H9 (cell line): ENCODE data around the gene CYP27B1. TPM values are rescaled to one million over a fixed set of nuclear protein-coding genes. Genes with fewer than 3 reads are reported as not detected.

Source experiments
- DNase-seq: peaks from one replicate; pipeline ENCODE4 v3.0.0-alpha.2; 2017
- H2AFZ ChIP-seq: one replicate; pipeline ENCODE4 v1.6.1; 2013; ENCODE audit warnings: mild to moderate bottlenecking, low read length, control low read depth, moderate library complexity
- H2AK5ac ChIP-seq: 2 replicates; pipeline ENCODE4 v1.6.1; 2013; ENCODE audit warnings: low read length, control low read depth, mixed read lengths; ENCODE audit not compliant: insufficient read length
- H2BK120ac ChIP-seq: one replicate; pipeline ENCODE4 v1.6.1; 2013; ENCODE audit warnings: low read depth, mild to moderate bottlenecking, low read length, control low read depth, inconsistent platforms; ENCODE audit not compliant: poor library complexity, severe bottlenecking
- H2BK12ac ChIP-seq: 2 replicates; pipeline ENCODE4 v1.6.1; 2013; ENCODE audit warnings: low read length, control low read depth, mixed read lengths, low read depth; ENCODE audit not compliant: insufficient read length
- H2BK15ac ChIP-seq: 2 replicates; pipeline ENCODE4 v1.6.1; 2013; ENCODE audit warnings: low read depth, low read length, control low read depth
- H2BK20ac ChIP-seq: one replicate; pipeline ENCODE4 v1.6.1; 2013; ENCODE audit warnings: low read depth, mild to moderate bottlenecking, low read length, control low read depth, inconsistent platforms; ENCODE audit not compliant: poor library complexity, severe bottlenecking
- H2BK5ac ChIP-seq: 2 replicates; pipeline ENCODE4 v1.6.1; 2013; ENCODE audit warnings: low read length, control low read depth, mixed read lengths; ENCODE audit not compliant: insufficient read length
- H3K14ac ChIP-seq: 2 replicates; pipeline ENCODE4 v1.6.1; 2013; ENCODE audit warnings: low read length, control low read depth; ENCODE audit not compliant: insufficient read depth
- H3K18ac ChIP-seq: 2 replicates; pipeline ENCODE4 v1.6.1; 2013; ENCODE audit warnings: low read depth, mild to moderate bottlenecking, mixed read lengths, low read length, control low read depth; ENCODE audit not compliant: insufficient read length
- H3K23ac ChIP-seq: 2 replicates; pipeline ENCODE4 v1.6.1; 2013; ENCODE audit warnings: low read length, control low read depth, mixed read lengths, low read depth; ENCODE audit not compliant: insufficient read length
- H3K23me2 ChIP-seq: 2 replicates; pipeline ENCODE4 v1.6.1; 2013; ENCODE audit warnings: low read depth, mild to moderate bottlenecking, mixed read lengths, low read length, control low read depth; ENCODE audit not compliant: insufficient read length, poor library complexity, severe bottlenecking
- H3K27ac ChIP-seq: 2 replicates; pipeline ENCODE4 v1.5.1; 2013; ENCODE audit warnings: low read length, control low read depth, mixed read lengths, low read depth; ENCODE audit not compliant: insufficient read length
- H3K27me3 ChIP-seq: 2 replicates; pipeline ENCODE4 v1.6.1; 2013; ENCODE audit warnings: low read length, control low read depth, inconsistent platforms; ENCODE audit not compliant: insufficient read depth
- H3K4ac ChIP-seq: 2 replicates; pipeline ENCODE4 v1.6.1; 2013; ENCODE audit warnings: low read depth, mild to moderate bottlenecking, control low read depth, inconsistent platforms, low read length, moderate library complexity
- H3K4me1 ChIP-seq: 2 replicates; pipeline ENCODE4 v1.6.1; 2013; ENCODE audit warnings: low read length, control low read depth, inconsistent platforms; ENCODE audit not compliant: insufficient read depth
- H3K4me2 ChIP-seq: 2 replicates; pipeline ENCODE4 v1.6.1; 2013; ENCODE audit warnings: low read length, control low read depth, mixed read lengths; ENCODE audit not compliant: insufficient read length, insufficient read depth
- H3K56ac ChIP-seq: 2 replicates; pipeline ENCODE4 v1.6.1; 2013; ENCODE audit warnings: low read depth, mild to moderate bottlenecking, mixed read lengths, low read length, control low read depth; ENCODE audit not compliant: insufficient read length
- H3K79me1 ChIP-seq: 2 replicates; pipeline ENCODE4 v1.6.1; 2013; ENCODE audit warnings: low read depth, mild to moderate bottlenecking, moderate library complexity, low read length, control low read depth, inconsistent platforms; ENCODE audit not compliant: insufficient read depth, poor library complexity, severe bottlenecking
- H3K79me2 ChIP-seq: 2 replicates; pipeline ENCODE4 v1.6.1; 2013; ENCODE audit warnings: low read length, control low read depth, inconsistent platforms; ENCODE audit not compliant: insufficient read depth
- H3K9ac ChIP-seq: 2 replicates; pipeline ENCODE4 v1.6.1; 2013; ENCODE audit warnings: low read length, control low read depth, mixed read lengths; ENCODE audit not compliant: insufficient read length; ENCODE audit errors: extremely low read depth
- H3K9me3 ChIP-seq: one replicate; pipeline ENCODE4 v1.6.1; 2013; ENCODE audit warnings: low read depth, low read length, inconsistent platforms; ENCODE audit not compliant: control insufficient read depth
- H3T11ph ChIP-seq: one replicate; pipeline ENCODE4 v1.6.1; 2013; ENCODE audit warnings: mild to moderate bottlenecking, low read length, control low read depth, inconsistent platforms
- H4K20me1 ChIP-seq: one replicate; pipeline ENCODE4 v1.6.1; 2013; ENCODE audit not compliant: control insufficient read depth, insufficient read length, insufficient read depth
- H4K5ac ChIP-seq: 2 replicates; pipeline ENCODE4 v1.6.1; 2013; ENCODE audit warnings: low read depth, mild to moderate bottlenecking, mixed read lengths, low read length, control low read depth; ENCODE audit not compliant: insufficient read length
- H4K8ac ChIP-seq: replicated peaks from 2 replicates; pipeline ENCODE4 v1.6.1; 2013; ENCODE audit warnings: low read length, control low read depth, mixed read lengths, low read depth; ENCODE audit not compliant: insufficient read length
- H4K91ac ChIP-seq: 2 replicates; pipeline ENCODE4 v1.6.1; 2013; ENCODE audit warnings: low read depth, mild to moderate bottlenecking, moderate library complexity, mixed read lengths, low read length, control low read depth; ENCODE audit not compliant: insufficient read length
- H3K27ac Mint-ChIP-seq, 3 experiments: 2 replicates in 2 of 3; 3 replicates in 1 of 3; pipeline ENCODE4 v1.8.0; 2020 to 2021; ENCODE audit warnings: mixed read lengths in 3 of 3, mild to moderate bottlenecking in 1 of 3, moderate library complexity in 1 of 3
- H3K27me3 Mint-ChIP-seq: 2 replicates; pipeline ENCODE4 v1.8.0; 2021; ENCODE audit warnings: low read depth, mild to moderate bottlenecking, moderate library complexity, mixed read lengths
- H3K36me3 Mint-ChIP-seq, 3 experiments: 2 replicates in 2 of 3; 3 replicates in 1 of 3; pipeline ENCODE4 v1.8.0; 2020 to 2021; ENCODE audit warnings: low read depth in 3 of 3, mixed read lengths in 3 of 3; ENCODE audit not compliant: insufficient read depth in 1 of 3
- H3K4me1 Mint-ChIP-seq, 2 experiments: 2 replicates each; pipeline ENCODE4 v1.8.0; 2020; ENCODE audit warnings: mixed read lengths in 2 of 2
- H3K4me3 Mint-ChIP-seq, 2 experiments: 2 replicates in 1 of 2; 3 replicates in 1 of 2; pipeline ENCODE4 v1.8.0; 2020 to 2021; ENCODE audit warnings: mild to moderate bottlenecking in 2 of 2, mixed read lengths in 2 of 2, moderate library complexity in 1 of 2
- H3K9me3 Mint-ChIP-seq, 2 experiments: 2 replicates in 1 of 2; 3 replicates in 1 of 2; pipeline ENCODE4 v1.8.0; 2020; ENCODE audit warnings: mild to moderate bottlenecking in 2 of 2, mixed read lengths in 2 of 2, moderate library complexity in 1 of 2
- WGBS: extraction: QIAGEN DNeasy Blood & Tissue Kit; methylation state at CpG from one replicate; pipeline ENCODE4 v1.1.7; 2013; ENCODE audit warnings: missing lambda C conversion rate, low lambda C conversion rate, mixed read lengths; ENCODE audit not compliant: insufficient read length; ENCODE audit errors: extremely low coverage; 5-methylcytosine and 5-hydroxymethylcytosine counted together
- total RNA-seq: library from RNA; stranded (reverse); gene quantifications from 2 replicates; pipeline ENCODE4 v1.2.1, GENCODE V29; 2021
- TF ChIP-seq, protein P1 (sequence below): fragments of 200-600 bp; sonication (generic); conservative IDR thresholded peaks from 3 replicates; pipeline ENCODE4 v1.8.0; 2021; ENCODE audit warnings: antibody characterized with exemption, mild to moderate bottlenecking

The CYP27B1 gene
- total RNA-seq, 1 experiment from 2014 or later: 6.1 TPM

DNA sequence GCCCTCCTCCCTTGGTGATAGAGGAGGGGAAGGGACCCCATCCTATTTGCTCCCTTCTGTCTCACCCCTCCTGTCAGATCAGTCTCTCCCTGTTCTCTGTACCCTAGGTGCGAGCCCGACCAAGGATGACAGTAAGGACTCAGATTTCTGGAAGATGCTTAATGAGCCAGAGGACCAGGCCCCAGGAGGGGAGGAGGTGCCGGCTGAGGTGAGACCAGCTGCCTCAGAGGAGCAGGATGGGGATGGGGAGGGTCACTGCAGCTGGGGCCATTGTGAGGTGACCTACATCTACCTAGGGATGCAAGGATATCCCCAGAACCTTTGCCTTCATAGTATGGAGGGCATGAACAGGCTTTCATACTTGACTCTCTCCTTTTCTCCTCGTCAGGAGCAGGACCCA, 50.6 kb downstream of the CYP27B1 start:
- Histone ChIP-seq H3K27ac (no peak overlapping the region), H2BK20ac (no peak overlapping the region)
- peaks cover 19 to 55% (median 28%) of the 10 kb centered on the region in 3 experiments for H3K36me3 Mint-ChIP-seq

More for the DNA sequence above, 50.6 kb downstream of the CYP27B1 start:
- H3K56ac ChIP-seq: no peak overlapping the region
- no peak overlapping the region for H2BK5ac ChIP-seq
- H2BK15ac ChIP-seq: no peak overlapping the region
- H3K4me1 Mint-ChIP-seq: no peaks in the 10 kb centered on the region
- TF ChIP-seq, protein P1, sequence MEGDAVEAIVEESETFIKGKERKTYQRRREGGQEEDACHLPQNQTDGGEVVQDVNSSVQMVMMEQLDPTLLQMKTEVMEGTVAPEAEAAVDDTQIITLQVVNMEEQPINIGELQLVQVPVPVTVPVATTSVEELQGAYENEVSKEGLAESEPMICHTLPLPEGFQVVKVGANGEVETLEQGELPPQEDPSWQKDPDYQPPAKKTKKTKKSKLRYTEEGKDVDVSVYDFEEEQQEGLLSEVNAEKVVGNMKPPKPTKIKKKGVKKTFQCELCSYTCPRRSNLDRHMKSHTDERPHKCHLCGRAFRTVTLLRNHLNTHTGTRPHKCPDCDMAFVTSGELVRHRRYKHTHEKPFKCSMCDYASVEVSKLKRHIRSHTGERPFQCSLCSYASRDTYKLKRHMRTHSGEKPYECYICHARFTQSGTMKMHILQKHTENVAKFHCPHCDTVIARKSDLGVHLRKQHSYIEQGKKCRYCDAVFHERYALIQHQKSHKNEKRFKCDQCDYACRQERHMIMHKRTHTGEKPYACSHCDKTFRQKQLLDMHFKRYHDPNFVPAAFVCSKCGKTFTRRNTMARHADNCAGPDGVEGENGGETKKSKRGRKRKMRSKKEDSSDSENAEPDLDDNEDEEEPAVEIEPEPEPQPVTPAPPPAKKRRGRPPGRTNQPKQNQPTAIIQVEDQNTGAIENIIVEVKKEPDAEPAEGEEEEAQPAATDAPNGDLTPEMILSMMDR: no peak
- H3K4ac ChIP-seq: no peak overlapping the region
- WGBS: no CpG with 5 or more reads among the region's 4 CpGs
- H3K27me3 Mint-ChIP-seq: no peaks in the 10 kb centered on the region
- no peak overlapping the region for H3K18ac ChIP-seq
- DNase-seq: no peak
- H3K9me3 ChIP-seq: no peaks in the 10 kb centered on the region
- no peak overlapping the region for H2BK120ac ChIP-seq
- H3K14ac ChIP-seq: no peak overlapping the region
- H3K4me2 ChIP-seq: no peak overlapping the region
- no peak overlapping the region for H2AFZ ChIP-seq
- H3K23me2 ChIP-seq: no peaks in the 10 kb centered on the region
- no peak overlapping the region for H3K9ac ChIP-seq
- H3K27ac Mint-ChIP-seq: no peak overlapping the region; a peak in 1 of 7 replicates
- H3K4me3 Mint-ChIP-seq: no peak overlapping the region
- H3T11ph ChIP-seq: no peak overlapping the region
- H3K79me2 ChIP-seq: no peaks in the 10 kb centered on the region
- H4K20me1 ChIP-seq: no peaks in the 10 kb centered on the region
- H4K8ac ChIP-seq: no peak overlapping the region
- H3K9me3 Mint-ChIP-seq: no peaks in the 10 kb centered on the region
- no peak overlapping the region for H4K91ac ChIP-seq
- no peak overlapping the region for H4K5ac ChIP-seq
- no peak overlapping the region for H3K23ac ChIP-seq
- H3K4me1 ChIP-seq: no peaks in the 10 kb centered on the region
- no peak overlapping the region for H2BK12ac ChIP-seq
- no peak overlapping the region for H2AK5ac ChIP-seq
- no peaks in the 10 kb centered on the region for H3K79me1 ChIP-seq
- H3K27me3 ChIP-seq: no peaks in the 10 kb centered on the region
